8988T (cell line): ENCODE measurements around the gene NUMB.
"Not testable (repeated sequence)": the region's sequence is repeated elsewhere in the genome, so short reads cannot be mapped to it uniquely, and the experiment has no call there.

Source experiments
- DNase-seq: peaks from one replicate; pipeline ENCODE4 v3.0.0; 2011

Gene NUMB

GRCh38 chr14:73463411-73463810, 5.1 kb upstream of the NUMB start:
- DNase-seq: no peak

GRCh38 chr14:73462815-73463214, 4.5 kb upstream of the NUMB start:
- DNase-seq: no peak

GRCh38 chr14:73462048-73462715, 3.8 kb upstream of the NUMB start:
- no peak for DNase-seq

- no peak for DNase-seq
Observed at GRCh38 chr14:73461478-73462047, 3.2 kb upstream of the NUMB start.

- no peak for DNase-seq
Observed at GRCh38 chr14:73460691-73461127, 2.4 kb upstream of the NUMB start.

GRCh38 chr14:73459959-73460358, 1.6 kb upstream of the NUMB start:
- no peak for DNase-seq

GRCh38 chr14:73457924-73458182, 493 bp downstream of the NUMB start:
- no peak for DNase-seq

- DNase-seq: no peak
Observed at GRCh38 chr14:73457041-73457923, 1.1 kb downstream of the NUMB start.

- DNase-seq: no peak
Observed at GRCh38 chr14:73455294-73455693, 3.1 kb downstream of the NUMB start.

GRCh38 chr14:73452341-73453186, 5.8 kb downstream of the NUMB start:
- no peak for DNase-seq

GRCh38 chr14:73443758-73444157, 14.6 kb downstream of the NUMB start:
- DNase-seq: no peak

- no peak for DNase-seq
Observed at GRCh38 chr14:73441286-73441685, 17.1 kb downstream of the NUMB start.

- no peak for DNase-seq
Observed at GRCh38 chr14:73438993-73439392, 19.4 kb downstream of the NUMB start.

- DNase-seq: no peak
Observed at GRCh38 chr14:73437206-73437605, 21.1 kb downstream of the NUMB start.

- no peak for DNase-seq
Observed at GRCh38 chr14:73432124-73432523, 26.2 kb downstream of the NUMB start.

- no peak for DNase-seq
Observed at GRCh38 chr14:73428353-73428824, 30.0 kb downstream of the NUMB start.

- no peak for DNase-seq
Observed at GRCh38 chr14:73427516-73428264, 30.7 kb downstream of the NUMB start.

- DNase-seq: no peak
Observed at GRCh38 chr14:73426877-73427276, 31.5 kb downstream of the NUMB start.

- DNase-seq: no peak
Observed at GRCh38 chr14:73424453-73424852, 33.9 kb downstream of the NUMB start.

GRCh38 chr14:73423092-73423491, 35.3 kb downstream of the NUMB start:
- not testable (repeated sequence) for DNase-seq

GRCh38 chr14:73422515-73422914, 35.8 kb downstream of the NUMB start:
- no peak for DNase-seq

GRCh38 chr14:73418227-73418626, 40.1 kb downstream of the NUMB start:
- no peak for DNase-seq
